ENCODE measurements around the gene ID2. TPM values are rescaled to one million over a fixed set of nuclear protein-coding genes. Genes with fewer than 3 reads are reported as not detected.
A peak's percentile ranks its signal among the peaks of the same experiment; 100 is the strongest.

The ID2 gene
- total and polyA plus RNA-seq, 2 of the 13 experiments (the other 11 are each of a cell fraction or from before 2014, with no cell fraction given): 214 to 719 TPM

DNA sequence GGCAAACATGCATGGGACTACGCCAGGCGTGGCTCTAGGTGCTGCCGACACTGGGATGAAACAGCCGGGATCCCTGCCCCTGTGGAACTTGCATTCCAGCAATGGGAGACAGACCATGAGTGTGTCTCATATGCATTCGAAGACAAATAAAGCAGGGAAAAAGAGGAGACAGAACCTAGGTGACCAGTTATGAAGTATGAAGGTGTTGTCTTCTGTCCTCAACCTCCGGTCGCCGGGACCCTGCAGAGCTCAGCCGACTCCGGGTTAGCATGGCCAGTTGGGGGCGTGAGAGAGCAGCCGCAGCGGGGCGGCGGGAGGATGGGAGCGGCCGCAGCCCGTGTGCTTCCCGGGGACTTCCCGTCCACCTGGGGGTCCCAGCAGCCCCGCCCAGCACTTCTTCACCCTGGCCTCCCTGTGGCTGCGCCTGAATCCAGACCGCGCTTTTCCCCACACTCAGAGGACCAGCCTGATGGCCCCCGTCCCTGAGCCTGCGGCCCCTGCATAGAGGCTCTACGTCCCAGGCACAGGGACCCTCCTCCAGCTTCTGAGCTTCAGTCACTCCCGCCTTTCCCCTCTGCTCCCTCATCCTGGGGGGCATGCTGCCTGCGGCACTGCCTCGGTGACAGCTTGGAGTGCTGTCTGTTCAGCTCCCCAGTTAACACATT, 11.4 kb downstream of the ID2 start (continued):
- TF ChIP-seq POLR2AphosphoS5 (IDR thresholded peaks at IDR 0.05; ENCODE audit: low read depth, low read length): no peak
- TF ChIP-seq ZNF605 (CRISPR knock-in tag; IDR thresholded peaks at IDR 0.05): peak; percentile 78
- TF ChIP-seq CERS6 (CRISPR knock-in tag; IDR thresholded peaks at IDR 0.05): no peak
- TF ChIP-seq MLLT10 (CRISPR knock-in tag; IDR thresholded peaks at IDR 0.05): no peak
- no peak for TF ChIP-seq USF2 (IDR thresholded peaks at IDR 0.05; ENCODE audit: low read depth, low read length)
- TF ChIP-seq USF2 (CRISPR knock-in tag; IDR thresholded peaks at IDR 0.05; ENCODE audit: borderline replicate concordance): no peak
- no peak for TF ChIP-seq DR1 (CRISPR knock-in tag; IDR thresholded peaks at IDR 0.05)
- TF ChIP-seq ZNF230 (CRISPR knock-in tag; IDR thresholded peaks at IDR 0.05): no peak
- TF ChIP-seq ATF7-NPFF (CRISPR knock-in tag; IDR thresholded peaks at IDR 0.05; ENCODE audit: low read depth): no peak
- 0 out of 2 replicates have a peak, but pooled peaks have one; percentile 19 for TF ChIP-seq RXRB (CRISPR knock-in tag; IDR thresholded peaks at IDR 0.05; ENCODE audit: borderline replicate concordance)
- no peak for TF ChIP-seq SMAD1 (CRISPR knock-in tag; IDR thresholded peaks at IDR 0.05; ENCODE audit: borderline replicate concordance, low read depth)
- TF ChIP-seq, protein P1, sequence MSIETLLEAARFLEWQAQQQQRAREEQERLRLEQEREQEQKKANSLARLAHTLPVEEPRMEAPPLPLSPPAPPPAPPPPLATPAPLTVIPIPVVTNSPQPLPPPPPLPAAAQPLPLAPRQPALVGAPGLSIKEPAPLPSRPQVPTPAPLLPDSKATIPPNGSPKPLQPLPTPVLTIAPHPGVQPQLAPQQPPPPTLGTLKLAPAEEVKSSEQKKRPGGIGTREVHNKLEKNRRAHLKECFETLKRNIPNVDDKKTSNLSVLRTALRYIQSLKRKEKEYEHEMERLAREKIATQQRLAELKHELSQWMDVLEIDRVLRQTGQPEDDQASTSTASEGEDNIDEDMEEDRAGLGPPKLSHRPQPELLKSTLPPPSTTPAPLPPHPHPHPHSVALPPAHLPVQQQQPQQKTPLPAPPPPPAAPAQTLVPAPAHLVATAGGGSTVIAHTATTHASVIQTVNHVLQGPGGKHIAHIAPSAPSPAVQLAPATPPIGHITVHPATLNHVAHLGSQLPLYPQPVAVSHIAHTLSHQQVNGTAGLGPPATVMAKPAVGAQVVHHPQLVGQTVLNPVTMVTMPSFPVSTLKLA (IDR thresholded peaks at IDR 0.05): no peak
- 0 out of 2 replicates have a peak, but pooled peaks have one; percentile 23 for TF ChIP-seq ZNF770 (CRISPR knock-in tag; IDR thresholded peaks at IDR 0.05)
- TF ChIP-seq GFI1 (CRISPR knock-in tag; IDR thresholded peaks at IDR 0.05; ENCODE audit: borderline replicate concordance): no peak
- no peak for TF ChIP-seq ZNF235 (CRISPR knock-in tag; IDR thresholded peaks at IDR 0.05; ENCODE audit: borderline replicate concordance)
- TF ChIP-seq MYPOP (CRISPR knock-in tag; IDR thresholded peaks at IDR 0.05): peak; percentile 56; the same call in 1 of the 2 replicates
- no peak for TF ChIP-seq ISL2 (CRISPR knock-in tag; IDR thresholded peaks at IDR 0.05)
- no peak for TF ChIP-seq ZSCAN29 (CRISPR knock-in tag; conservative IDR thresholded peaks at IDR 0.05)
- TF ChIP-seq GABPA (IDR thresholded peaks at IDR 0.05; ENCODE audit: low read depth, low read length): no peak
- no peak for TF ChIP-seq GABPA (CRISPR knock-in tag; IDR thresholded peaks at IDR 0.05; ENCODE audit: low read depth)

Measured in HepG2 (cell line).